Liver (tissue), 9 donors: ENCODE measurements around the gene WNT16. TPM values are rescaled to one million over a fixed set of nuclear protein-coding genes. Genes with fewer than 3 reads are reported as not detected.

Experiments
- DNase-seq: peaks from one replicate; pipeline ENCODE4 v3.0.0-alpha.2; 2017; ENCODE audit warnings: low spot score
- H3K27ac ChIP-seq, 2 donors: one replicate each; pipeline ENCODE4 v1.7.0; 2013; ENCODE audit warnings: inconsistent platforms in 2 of 2, low read length in 2 of 2, control low read depth in 1 of 2, low read depth in 1 of 2, mild to moderate bottlenecking in 1 of 2
- H3K27me3 ChIP-seq, 4 donors: one replicate each; pipeline versions ENCODE4 v1.6.1 to v1.7.0; 2013; ENCODE audit warnings: low read length in 3 of 4, inconsistent platforms in 1 of 4, mild to moderate bottlenecking in 1 of 4, moderate library complexity in 1 of 4; ENCODE audit not compliant: control insufficient read depth in 4 of 4, insufficient read depth in 4 of 4
- H3K36me3 ChIP-seq, 4 donors: one replicate each; pipeline versions ENCODE4 v1.6.1 to v1.7.0; 2013; ENCODE audit warnings: low read length in 3 of 4, mild to moderate bottlenecking in 3 of 4, low read depth in 1 of 4, moderate library complexity in 1 of 4; ENCODE audit not compliant: control insufficient read depth in 4 of 4, insufficient read depth in 3 of 4
- H3K4me1 ChIP-seq, 4 donors: one replicate each; pipeline versions ENCODE4 v1.6.1 to v1.7.0; 2013; ENCODE audit warnings: low read length in 3 of 4, mild to moderate bottlenecking in 3 of 4, moderate library complexity in 1 of 4; ENCODE audit not compliant: control insufficient read depth in 4 of 4, insufficient read depth in 4 of 4
- H3K4me3 ChIP-seq, 3 donors: one replicate each; pipeline versions ENCODE4 v1.6.1 to v1.7.0; 2013; ENCODE audit warnings: low read length in 3 of 3, control low read depth in 1 of 3, low read depth in 1 of 3, mild to moderate bottlenecking in 1 of 3
- H3K9ac ChIP-seq, 2 donors: one replicate each; pipeline ENCODE4 v1.7.0; 2013; ENCODE audit warnings: low read length in 2 of 2, mild to moderate bottlenecking in 2 of 2, moderate library complexity in 2 of 2, control low read depth in 1 of 2, low read depth in 1 of 2
- H3K9me3 ChIP-seq, 4 donors: one replicate each; pipeline versions ENCODE4 v1.6.1 to v1.7.0; 2013; ENCODE audit warnings: low read length in 3 of 4; ENCODE audit not compliant: control insufficient read depth in 4 of 4
- EGR1 ChIP-seq, 2 donors: IDR thresholded peaks; 2 replicates each; pipeline ENCODE4 v1.6.1; 2016 to 2018; ENCODE audit warnings: antibody characterized with exemption in 2 of 2, low read depth in 2 of 2
- FOXA1 ChIP-seq: IDR thresholded peaks from 2 replicates; pipeline ENCODE4 v1.6.1; 2016; ENCODE audit warnings: antibody characterized with exemption
- FOXA2 ChIP-seq: IDR thresholded peaks from 2 replicates; pipeline ENCODE4 v1.6.1; 2016; ENCODE audit warnings: antibody characterized with exemption
- GABPA ChIP-seq, 2 donors: IDR thresholded peaks in 1 of 2; conservative IDR thresholded peaks in 1 of 2; 2 replicates each; pipeline ENCODE4 v1.6.1; 2016; ENCODE audit warnings: antibody characterized with exemption in 2 of 2, mild to moderate bottlenecking in 1 of 2, moderate library complexity in 1 of 2
- HNF4A ChIP-seq, 2 donors: conservative IDR thresholded peaks; 2 replicates each; pipeline ENCODE4 v1.6.1; 2016; ENCODE audit warnings: antibody characterized with exemption in 2 of 2, mild to moderate bottlenecking in 2 of 2
- HNF4G ChIP-seq: IDR thresholded peaks from 2 replicates; pipeline ENCODE4 v1.6.1; 2016; ENCODE audit warnings: antibody characterized with exemption
- JUND ChIP-seq, 2 donors: IDR thresholded peaks; 2 replicates each; pipeline ENCODE4 v1.6.1; 2016; ENCODE audit warnings: antibody characterized with exemption in 2 of 2
- MAX ChIP-seq: IDR thresholded peaks from 2 replicates; pipeline ENCODE4 v1.6.1; 2016; ENCODE audit warnings: antibody characterized with exemption
- NR2F2 ChIP-seq: IDR thresholded peaks from 2 replicates; pipeline ENCODE4 v1.6.1; 2016; ENCODE audit warnings: antibody characterized with exemption
- RAD21 ChIP-seq, 2 donors: IDR thresholded peaks; 2 replicates each; pipeline ENCODE4 v1.6.1; 2016; ENCODE audit warnings: antibody characterized with exemption in 2 of 2, mild to moderate bottlenecking in 2 of 2
- RXRA ChIP-seq, 2 donors: IDR thresholded peaks; 2 replicates each; pipeline ENCODE4 v1.6.1; 2017 to 2018; ENCODE audit warnings: antibody characterized with exemption in 2 of 2, mild to moderate bottlenecking in 1 of 2
- SP1 ChIP-seq: IDR thresholded peaks from 2 replicates; pipeline ENCODE4 v1.6.1; 2018; ENCODE audit warnings: antibody characterized with exemption, mild to moderate bottlenecking
- TAF1 ChIP-seq: conservative IDR thresholded peaks from 2 replicates; pipeline ENCODE4 v1.6.1; 2016; ENCODE audit warnings: antibody characterized with exemption, mild to moderate bottlenecking
- YY1 ChIP-seq: IDR thresholded peaks from 2 replicates; pipeline ENCODE4 v1.6.1; 2016; ENCODE audit warnings: antibody characterized with exemption, mild to moderate bottlenecking
- WGBS: extraction: QIAGEN DNeasy Blood & Tissue Kit; methylation state at CpG from one replicate; pipeline ENCODE4 v1.1.7; 2013; 5-methylcytosine and 5-hydroxymethylcytosine counted together
- polyA plus RNA-seq, 2 donors: library from polyadenylated mRNA; stranded (reverse) in 1 of 2; unstranded in 1 of 2; fragments of 200-250 nt in 1 of 2; fragments of >200 nt in 1 of 2; fragmentation: Nextera tagmentation in 1 of 2; extraction: Ambion mirVana in 1 of 2; gene quantifications; one replicate each; pipeline versions ENCODE4 v1.2.1 to v1.2.3, GENCODE V29; 2013 to 2015
- total RNA-seq, 2 donors: library from RNA; depleted of rRNA; stranded (reverse); fragments of >200 nt; gene quantifications; one replicate each; pipeline ENCODE4 v1.2.3, GENCODE V29; 2014
- TF ChIP-seq, protein P1 (sequence below): IDR thresholded peaks from 2 replicates; pipeline ENCODE4 v1.6.1; 2016; ENCODE audit warnings: antibody characterized with exemption, mild to moderate bottlenecking
- TF ChIP-seq, protein P2 (sequence below): IDR thresholded peaks from 2 replicates; pipeline ENCODE4 v1.6.1; 2016; ENCODE audit warnings: antibody characterized with exemption
- TF ChIP-seq, protein P3 (sequence below): fragments of 150-350 bp; IDR thresholded peaks from 2 replicates; pipeline ENCODE4 v1.5.1; 2017; ENCODE audit warnings: improper control_type of control experiment, low read depth, low read length; ENCODE audit not compliant: missing input control
- TF ChIP-seq, protein P4 (sequence below): IDR thresholded peaks from 2 replicates; pipeline ENCODE4 v1.6.1; 2016; ENCODE audit warnings: antibody characterized with exemption
- donor health status: healthy.
- donor health status: healthy.
- donor health status: healthy.
- donor health status: healthy.
- donor health status: healthy.

The WNT16 gene
- total and polyA plus RNA-seq, 4 donors = not detected

DNA sequence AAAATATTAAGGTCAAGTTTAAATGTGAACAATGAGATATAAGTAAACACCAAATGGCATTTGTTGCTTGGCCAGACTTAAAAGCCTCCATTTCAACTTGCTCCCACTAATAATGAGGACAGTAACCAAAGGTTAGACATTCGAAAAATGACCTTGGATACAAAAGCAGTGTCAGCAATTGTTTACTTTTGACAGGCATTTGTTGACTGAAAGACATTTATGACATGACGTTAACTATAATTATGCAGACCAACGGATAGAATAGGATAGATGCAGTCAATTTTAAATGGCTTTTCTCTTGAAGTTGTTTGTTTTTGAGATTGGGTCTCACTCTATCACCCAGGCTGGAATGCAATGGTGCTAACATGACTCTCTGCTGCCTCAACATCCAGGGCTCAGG lies 6.3 kb upstream of the WNT16 start:
- H3K27me3 ChIP-seq = no peaks in the 10 kb centered on the region
- WGBS = 30% methylated on average over 3 of the region's 3 CpGs
- no peak overlapping the region for H3K4me3 ChIP-seq
- DNase-seq = no peak
- TF ChIP-seq HNF4G (no peak), HNF4A (conservative IDR thresholded peaks at IDR 0.05) (no peak), JUND (IDR thresholded peaks at IDR 0.05) (no peak), FOXA2 (no peak), MAX (no peak), RXRA (IDR thresholded peaks at IDR 0.05) (no peak), FOXA1 (no peak), NR2F2 (no peak), RAD21 (IDR thresholded peaks at IDR 0.05) (no peak)
- TF ChIP-seq, protein P1, sequence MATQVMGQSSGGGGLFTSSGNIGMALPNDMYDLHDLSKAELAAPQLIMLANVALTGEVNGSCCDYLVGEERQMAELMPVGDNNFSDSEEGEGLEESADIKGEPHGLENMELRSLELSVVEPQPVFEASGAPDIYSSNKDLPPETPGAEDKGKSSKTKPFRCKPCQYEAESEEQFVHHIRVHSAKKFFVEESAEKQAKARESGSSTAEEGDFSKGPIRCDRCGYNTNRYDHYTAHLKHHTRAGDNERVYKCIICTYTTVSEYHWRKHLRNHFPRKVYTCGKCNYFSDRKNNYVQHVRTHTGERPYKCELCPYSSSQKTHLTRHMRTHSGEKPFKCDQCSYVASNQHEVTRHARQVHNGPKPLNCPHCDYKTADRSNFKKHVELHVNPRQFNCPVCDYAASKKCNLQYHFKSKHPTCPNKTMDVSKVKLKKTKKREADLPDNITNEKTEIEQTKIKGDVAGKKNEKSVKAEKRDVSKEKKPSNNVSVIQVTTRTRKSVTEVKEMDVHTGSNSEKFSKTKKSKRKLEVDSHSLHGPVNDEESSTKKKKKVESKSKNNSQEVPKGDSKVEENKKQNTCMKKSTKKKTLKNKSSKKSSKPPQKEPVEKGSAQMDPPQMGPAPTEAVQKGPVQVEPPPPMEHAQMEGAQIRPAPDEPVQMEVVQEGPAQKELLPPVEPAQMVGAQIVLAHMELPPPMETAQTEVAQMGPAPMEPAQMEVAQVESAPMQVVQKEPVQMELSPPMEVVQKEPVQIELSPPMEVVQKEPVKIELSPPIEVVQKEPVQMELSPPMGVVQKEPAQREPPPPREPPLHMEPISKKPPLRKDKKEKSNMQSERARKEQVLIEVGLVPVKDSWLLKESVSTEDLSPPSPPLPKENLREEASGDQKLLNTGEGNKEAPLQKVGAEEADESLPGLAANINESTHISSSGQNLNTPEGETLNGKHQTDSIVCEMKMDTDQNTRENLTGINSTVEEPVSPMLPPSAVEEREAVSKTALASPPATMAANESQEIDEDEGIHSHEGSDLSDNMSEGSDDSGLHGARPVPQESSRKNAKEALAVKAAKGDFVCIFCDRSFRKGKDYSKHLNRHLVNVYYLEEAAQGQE = no peak
- TF ChIP-seq, protein P2, sequence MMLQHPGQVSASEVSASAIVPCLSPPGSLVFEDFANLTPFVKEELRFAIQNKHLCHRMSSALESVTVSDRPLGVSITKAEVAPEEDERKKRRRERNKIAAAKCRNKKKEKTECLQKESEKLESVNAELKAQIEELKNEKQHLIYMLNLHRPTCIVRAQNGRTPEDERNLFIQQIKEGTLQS = no peak
- H3K36me3 ChIP-seq = no peaks in the 10 kb centered on the region
- H3K4me1 ChIP-seq = no peaks in the 10 kb centered on the region
- no peaks in the 10 kb centered on the region for H3K9me3 ChIP-seq
- H3K27ac ChIP-seq = no peak overlapping the region
- no peak overlapping the region for H3K9ac ChIP-seq

- TF ChIP-seq NR2F2 (no peak), RXRA (IDR thresholded peaks at IDR 0.05) (no peak), TAF1 (no peak), RAD21 (IDR thresholded peaks at IDR 0.05) (no peak), SP1 (no peak), FOXA2 (no peak), HNF4A (conservative IDR thresholded peaks at IDR 0.05) (no peak), YY1 (no peak), FOXA1 (no peak), MAX (no peak), JUND (IDR thresholded peaks at IDR 0.05) (no peak), HNF4G (no peak), GABPA (IDR thresholded peaks at IDR 0.05 in 1 of 2, conservative IDR thresholded peaks at IDR 0.05 in 1 of 2) (no peak), EGR1 (IDR thresholded peaks at IDR 0.05; ENCODE audit: low read depth in 2 of 2) (no peak)
- TF ChIP-seq, protein P3, sequence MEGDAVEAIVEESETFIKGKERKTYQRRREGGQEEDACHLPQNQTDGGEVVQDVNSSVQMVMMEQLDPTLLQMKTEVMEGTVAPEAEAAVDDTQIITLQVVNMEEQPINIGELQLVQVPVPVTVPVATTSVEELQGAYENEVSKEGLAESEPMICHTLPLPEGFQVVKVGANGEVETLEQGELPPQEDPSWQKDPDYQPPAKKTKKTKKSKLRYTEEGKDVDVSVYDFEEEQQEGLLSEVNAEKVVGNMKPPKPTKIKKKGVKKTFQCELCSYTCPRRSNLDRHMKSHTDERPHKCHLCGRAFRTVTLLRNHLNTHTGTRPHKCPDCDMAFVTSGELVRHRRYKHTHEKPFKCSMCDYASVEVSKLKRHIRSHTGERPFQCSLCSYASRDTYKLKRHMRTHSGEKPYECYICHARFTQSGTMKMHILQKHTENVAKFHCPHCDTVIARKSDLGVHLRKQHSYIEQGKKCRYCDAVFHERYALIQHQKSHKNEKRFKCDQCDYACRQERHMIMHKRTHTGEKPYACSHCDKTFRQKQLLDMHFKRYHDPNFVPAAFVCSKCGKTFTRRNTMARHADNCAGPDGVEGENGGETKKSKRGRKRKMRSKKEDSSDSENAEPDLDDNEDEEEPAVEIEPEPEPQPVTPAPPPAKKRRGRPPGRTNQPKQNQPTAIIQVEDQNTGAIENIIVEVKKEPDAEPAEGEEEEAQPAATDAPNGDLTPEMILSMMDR = no peak
- TF ChIP-seq, protein P4, sequence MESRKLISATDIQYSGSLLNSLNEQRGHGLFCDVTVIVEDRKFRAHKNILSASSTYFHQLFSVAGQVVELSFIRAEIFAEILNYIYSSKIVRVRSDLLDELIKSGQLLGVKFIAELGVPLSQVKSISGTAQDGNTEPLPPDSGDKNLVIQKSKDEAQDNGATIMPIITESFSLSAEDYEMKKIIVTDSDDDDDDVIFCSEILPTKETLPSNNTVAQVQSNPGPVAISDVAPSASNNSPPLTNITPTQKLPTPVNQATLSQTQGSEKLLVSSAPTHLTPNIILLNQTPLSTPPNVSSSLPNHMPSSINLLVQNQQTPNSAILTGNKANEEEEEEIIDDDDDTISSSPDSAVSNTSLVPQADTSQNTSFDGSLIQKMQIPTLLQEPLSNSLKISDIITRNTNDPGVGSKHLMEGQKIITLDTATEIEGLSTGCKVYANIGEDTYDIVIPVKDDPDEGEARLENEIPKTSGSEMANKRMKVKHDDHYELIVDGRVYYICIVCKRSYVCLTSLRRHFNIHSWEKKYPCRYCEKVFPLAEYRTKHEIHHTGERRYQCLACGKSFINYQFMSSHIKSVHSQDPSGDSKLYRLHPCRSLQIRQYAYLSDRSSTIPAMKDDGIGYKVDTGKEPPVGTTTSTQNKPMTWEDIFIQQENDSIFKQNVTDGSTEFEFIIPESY = no peak
- TF ChIP-seq, protein P2 = no peak
- TF ChIP-seq, protein P1 = no peak
Observed at GRCh38 chr7:121323515-121324302, 5.1 kb upstream of the WNT16 start.

More at GRCh38 chr7:121323515-121324302, 5.1 kb upstream of the WNT16 start:
- Histone ChIP-seq H3K4me3 (no peak overlapping the region), H3K4me1 (no peaks in the 10 kb centered on the region), H3K9me3 (no peaks in the 10 kb centered on the region), H3K9ac (no peak overlapping the region), H3K27ac (no peak overlapping the region), H3K27me3 (peaks cover 0 to 3% (median 0%) of the 10 kb centered on the region in 4 donors), H3K36me3 (no peaks in the 10 kb centered on the region)
- WGBS = 74% methylated on average over 5 of the region's 5 CpGs
- no peak for DNase-seq
